GM12873 (cell line): ENCODE data around the gene MAP3K14.

Source experiments
- TF ChIP-seq, protein P1 (sequence below): IDR thresholded peaks from 2 replicates; pipeline ENCODE4 v1.5.1; 2012; ENCODE audit warnings: low read depth, mild to moderate bottlenecking, moderate library complexity, low read length, control low read depth; ENCODE audit not compliant: insufficient read depth; ENCODE audit errors: missing control alignments

MAP3K14 gene

DNA sequence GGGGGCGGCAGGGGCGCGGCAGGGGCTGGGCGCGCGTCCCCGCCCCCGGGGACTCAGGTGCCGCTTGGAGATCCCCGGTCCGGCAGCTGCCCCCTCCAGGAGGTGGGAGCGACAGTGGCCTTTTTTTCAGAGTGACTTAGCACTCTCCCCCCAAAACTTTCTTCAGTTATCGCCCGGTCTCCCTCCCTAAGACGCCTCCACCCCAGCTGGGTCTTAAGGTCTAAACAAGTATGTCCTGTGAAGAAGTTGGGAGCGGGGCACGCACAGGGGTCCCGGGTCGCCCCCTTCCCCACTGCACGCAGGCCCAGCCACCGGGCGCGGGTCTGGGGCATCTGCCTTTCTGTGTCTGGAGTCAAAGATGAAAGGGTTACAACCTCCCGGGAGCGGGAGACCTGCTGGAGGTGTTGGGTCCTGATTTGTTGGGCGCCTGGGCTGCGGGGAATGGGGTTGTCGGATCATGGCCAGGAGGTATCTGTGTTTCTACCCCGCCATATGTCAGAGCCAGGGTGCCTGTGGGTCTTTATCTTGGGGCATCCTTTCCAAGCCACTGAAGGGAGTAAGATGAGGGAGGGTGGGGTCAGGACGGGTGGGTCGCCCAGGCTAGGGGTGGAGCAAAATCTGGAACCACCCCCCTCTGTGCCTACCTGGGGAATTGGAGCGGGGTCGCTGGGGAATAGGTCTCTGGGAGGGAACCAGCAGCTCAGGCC is 94.4 kb downstream of the MAP3K14 start:
- TF ChIP-seq, protein P1, sequence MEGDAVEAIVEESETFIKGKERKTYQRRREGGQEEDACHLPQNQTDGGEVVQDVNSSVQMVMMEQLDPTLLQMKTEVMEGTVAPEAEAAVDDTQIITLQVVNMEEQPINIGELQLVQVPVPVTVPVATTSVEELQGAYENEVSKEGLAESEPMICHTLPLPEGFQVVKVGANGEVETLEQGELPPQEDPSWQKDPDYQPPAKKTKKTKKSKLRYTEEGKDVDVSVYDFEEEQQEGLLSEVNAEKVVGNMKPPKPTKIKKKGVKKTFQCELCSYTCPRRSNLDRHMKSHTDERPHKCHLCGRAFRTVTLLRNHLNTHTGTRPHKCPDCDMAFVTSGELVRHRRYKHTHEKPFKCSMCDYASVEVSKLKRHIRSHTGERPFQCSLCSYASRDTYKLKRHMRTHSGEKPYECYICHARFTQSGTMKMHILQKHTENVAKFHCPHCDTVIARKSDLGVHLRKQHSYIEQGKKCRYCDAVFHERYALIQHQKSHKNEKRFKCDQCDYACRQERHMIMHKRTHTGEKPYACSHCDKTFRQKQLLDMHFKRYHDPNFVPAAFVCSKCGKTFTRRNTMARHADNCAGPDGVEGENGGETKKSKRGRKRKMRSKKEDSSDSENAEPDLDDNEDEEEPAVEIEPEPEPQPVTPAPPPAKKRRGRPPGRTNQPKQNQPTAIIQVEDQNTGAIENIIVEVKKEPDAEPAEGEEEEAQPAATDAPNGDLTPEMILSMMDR: no peak

DNA sequence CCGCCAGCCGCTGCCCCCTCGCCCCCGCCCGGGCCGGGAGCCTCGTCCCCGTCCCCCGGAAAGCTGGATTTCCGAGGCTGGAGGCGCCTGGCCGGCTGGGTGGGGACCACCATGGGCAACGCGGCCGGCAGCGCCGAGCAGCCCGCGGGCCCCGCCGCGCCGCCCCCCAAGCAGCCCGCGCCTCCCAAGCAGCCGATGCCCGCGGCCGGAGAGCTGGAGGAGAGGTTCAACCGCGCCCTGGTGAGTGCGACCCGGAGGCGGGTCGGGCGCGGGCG is 94.9 kb downstream of the MAP3K14 start:
- TF ChIP-seq, protein P1: no peak

DNA sequence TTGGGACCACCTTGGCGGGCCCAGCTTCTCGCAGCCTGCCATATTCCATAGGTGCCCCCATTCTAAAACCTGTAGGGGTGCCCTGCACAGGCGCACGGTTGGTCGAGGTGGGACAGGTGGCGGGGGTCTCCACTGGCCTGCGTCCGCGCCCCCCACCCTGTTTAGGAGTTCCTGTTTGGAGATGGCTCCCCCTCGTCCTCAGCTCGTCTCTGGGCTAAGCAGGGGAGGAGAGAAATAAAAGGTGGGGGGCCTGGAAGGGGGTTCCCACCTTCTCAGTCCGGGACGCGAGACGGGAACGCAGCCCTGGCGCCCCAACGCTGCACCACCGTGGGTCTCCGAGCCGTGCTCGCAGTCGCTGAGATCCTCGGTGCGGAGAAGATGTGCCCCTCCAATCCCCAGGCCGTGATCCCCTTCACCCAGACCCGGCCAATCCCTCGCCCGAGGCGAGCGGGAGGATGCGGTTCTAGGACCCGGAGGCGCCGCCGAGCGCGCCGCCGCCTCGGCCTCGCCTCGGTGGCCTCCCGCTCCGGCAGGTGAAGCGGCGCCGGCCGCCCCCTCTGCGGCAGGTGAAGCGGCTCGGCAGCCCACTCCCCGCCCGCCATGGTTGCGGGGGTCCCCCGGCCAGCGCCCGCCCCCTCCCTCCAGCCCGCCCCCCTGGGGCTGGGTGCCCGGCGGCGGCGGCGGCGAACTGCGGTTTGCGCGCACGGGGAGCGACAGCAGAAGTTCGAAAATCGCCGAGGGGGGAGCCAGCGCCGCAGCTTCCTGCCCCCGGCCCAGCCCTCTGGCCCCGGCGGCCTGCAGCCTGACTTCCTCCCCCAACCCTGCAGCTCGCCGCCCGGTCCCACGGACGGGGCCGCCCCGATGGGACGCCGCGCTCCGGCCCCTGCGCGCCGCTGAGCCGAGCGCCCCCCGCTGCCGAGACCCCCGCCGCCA is 95.5 kb downstream of the MAP3K14 start, which contains the start of gene FMNL1:
FMNL1 (plus strand) TSS at position 805 of the 933 bp plus-strand sequence. CDS start 240 bp downstream, outside the sequence.
- TF ChIP-seq, protein P1: no peak

DNA sequence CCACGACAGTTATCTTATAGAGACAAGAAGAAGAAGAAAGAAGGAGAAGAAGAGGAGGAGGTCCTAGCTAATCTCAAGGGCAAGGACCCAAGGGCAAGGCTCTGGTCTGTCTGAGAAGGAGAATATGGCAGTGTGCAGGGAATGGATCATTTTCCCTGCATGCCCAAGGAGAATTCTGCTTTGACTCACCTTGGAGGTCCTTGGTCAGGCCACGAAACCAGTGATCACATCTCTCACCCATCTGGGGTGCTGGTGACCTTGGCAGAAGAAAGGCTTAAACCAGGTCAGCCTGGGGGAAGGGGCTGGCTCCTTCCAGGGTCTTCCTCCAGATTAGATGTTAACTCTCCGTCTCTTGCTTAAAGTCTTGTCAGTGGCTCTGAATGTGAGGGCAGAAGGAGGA is 96.7 kb downstream of the MAP3K14 start:
- TF ChIP-seq, protein P1: no peak

DNA sequence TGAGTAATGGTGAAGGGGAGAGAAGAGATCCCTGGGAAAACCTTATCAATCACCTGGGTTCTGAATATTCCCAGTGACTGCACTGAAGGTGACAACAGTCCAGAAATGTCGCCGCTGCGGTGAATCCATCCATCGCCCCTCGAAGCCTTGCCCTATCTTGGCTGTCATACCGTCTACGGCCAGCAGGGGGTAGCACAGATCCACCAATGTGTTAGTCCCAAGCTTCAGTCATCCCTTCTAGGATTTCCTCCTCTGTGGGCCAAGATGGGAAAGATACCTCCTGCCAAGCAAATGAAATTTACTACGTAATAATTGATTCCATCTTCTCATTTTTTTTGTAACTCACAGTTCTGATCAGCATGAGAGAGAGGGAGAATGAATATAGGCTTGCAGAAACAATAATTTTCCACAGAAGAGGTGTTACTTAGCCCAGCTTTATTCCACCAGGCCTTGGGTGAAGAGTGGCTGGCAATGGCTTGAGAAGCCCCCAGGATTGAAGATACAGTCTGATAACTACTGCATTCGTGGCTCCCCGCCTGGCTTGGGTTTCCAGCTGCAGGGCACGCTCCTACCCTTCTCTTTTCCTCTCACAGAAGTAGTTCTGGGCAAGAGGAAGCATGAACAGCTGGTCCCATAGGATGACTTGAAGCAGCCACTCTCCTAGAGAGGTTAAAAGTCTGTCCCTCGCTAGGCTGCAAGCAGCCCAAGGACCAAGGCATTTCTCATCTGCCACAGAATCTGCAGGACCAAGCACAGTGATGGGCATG is 97.7 kb downstream of the MAP3K14 start:
- TF ChIP-seq, protein P1: peak; percentile 94
